Colonic mucosa (tissue), 4 donors: ENCODE results near the gene TIMM17B. TPM values are rescaled to one million over a fixed set of nuclear protein-coding genes. Genes with fewer than 3 reads are reported as not detected.

Source experiments
- DNase-seq: peaks from one replicate; pipeline ENCODE4 v3.0.0-alpha.2; 2020
- H3K27ac ChIP-seq: fragments of 200-600 bp; one replicate; pipeline ENCODE4 v1.8.0; 2021
- H3K27me3 ChIP-seq: fragments of 200-600 bp; one replicate; pipeline ENCODE4 v1.8.0; 2021
- H3K36me3 ChIP-seq: fragments of 200-600 bp; one replicate; pipeline ENCODE4 v1.8.0; 2021
- H3K4me1 ChIP-seq: fragments of 200-600 bp; one replicate; pipeline ENCODE4 v1.8.0; 2021; ENCODE audit warnings: mild to moderate bottlenecking
- H3K4me3 ChIP-seq: fragments of 200-600 bp; one replicate; pipeline ENCODE4 v1.8.0; 2021
- H3K9ac ChIP-seq, 2 donors: one replicate each; pipeline ENCODE4 v1.7.0; 2013; ENCODE audit warnings: control low read depth in 2 of 2, low read depth in 2 of 2, low read length in 2 of 2
- H3K9me3 ChIP-seq: fragments of 200-600 bp; one replicate; pipeline ENCODE4 v1.8.0; 2021
- intact Hi-C: fragments of 100-400 bp; cut with DNase I; formaldehyde crosslinking; loops from one replicate; pipeline ENCODE4 v1.14.1; 2022
- total RNA-seq, 2 donors: library from RNA; stranded (reverse); fragmentation: NEBNext Ultra II Directional in 1 of 2; extraction: Animal tissue kit (Norgen Biotek cat#: 25700) in 1 of 2; gene quantifications; one replicate each; pipeline ENCODE4 v1.2.1, GENCODE V29; 2021
- TF ChIP-seq, protein P1 (sequence below): fragments of 200-600 bp; IDR thresholded peaks from one replicate; pipeline ENCODE4 v1.8.0; 2022; ENCODE audit warnings: antibody characterized with exemption, mild to moderate bottlenecking
- donor health status: healthy.
- donor health status: DM: no; HTN: no; CAD: no.
- donor health status: DM: no; HTN: no; CAD: no.

The TIMM17B gene
- total RNA-seq, 2 donors from 2014 or later = 48.8 to 91.0 TPM

DNA sequence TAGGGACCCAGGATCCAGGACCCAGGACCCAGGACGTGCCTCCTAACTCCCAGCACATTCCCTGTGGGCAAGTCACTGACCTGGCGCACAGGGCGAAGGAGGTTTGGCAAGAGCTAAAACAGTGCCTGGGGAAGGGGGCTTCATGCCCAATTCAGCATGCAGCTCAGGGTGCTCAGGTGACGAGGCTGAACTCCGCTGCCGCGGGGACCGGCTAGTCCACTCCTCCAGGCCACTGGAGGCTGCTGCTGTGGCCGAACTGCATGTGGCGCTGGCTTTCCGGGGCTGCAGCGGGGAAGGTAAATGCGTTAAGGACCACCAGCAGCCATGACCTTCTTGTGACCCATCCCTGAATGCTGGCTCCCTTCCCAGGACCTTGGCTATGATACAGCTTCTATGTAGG, 26.2 kb upstream of the TIMM17B start:
- TF ChIP-seq, protein P1, sequence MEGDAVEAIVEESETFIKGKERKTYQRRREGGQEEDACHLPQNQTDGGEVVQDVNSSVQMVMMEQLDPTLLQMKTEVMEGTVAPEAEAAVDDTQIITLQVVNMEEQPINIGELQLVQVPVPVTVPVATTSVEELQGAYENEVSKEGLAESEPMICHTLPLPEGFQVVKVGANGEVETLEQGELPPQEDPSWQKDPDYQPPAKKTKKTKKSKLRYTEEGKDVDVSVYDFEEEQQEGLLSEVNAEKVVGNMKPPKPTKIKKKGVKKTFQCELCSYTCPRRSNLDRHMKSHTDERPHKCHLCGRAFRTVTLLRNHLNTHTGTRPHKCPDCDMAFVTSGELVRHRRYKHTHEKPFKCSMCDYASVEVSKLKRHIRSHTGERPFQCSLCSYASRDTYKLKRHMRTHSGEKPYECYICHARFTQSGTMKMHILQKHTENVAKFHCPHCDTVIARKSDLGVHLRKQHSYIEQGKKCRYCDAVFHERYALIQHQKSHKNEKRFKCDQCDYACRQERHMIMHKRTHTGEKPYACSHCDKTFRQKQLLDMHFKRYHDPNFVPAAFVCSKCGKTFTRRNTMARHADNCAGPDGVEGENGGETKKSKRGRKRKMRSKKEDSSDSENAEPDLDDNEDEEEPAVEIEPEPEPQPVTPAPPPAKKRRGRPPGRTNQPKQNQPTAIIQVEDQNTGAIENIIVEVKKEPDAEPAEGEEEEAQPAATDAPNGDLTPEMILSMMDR = no peak

DNA sequence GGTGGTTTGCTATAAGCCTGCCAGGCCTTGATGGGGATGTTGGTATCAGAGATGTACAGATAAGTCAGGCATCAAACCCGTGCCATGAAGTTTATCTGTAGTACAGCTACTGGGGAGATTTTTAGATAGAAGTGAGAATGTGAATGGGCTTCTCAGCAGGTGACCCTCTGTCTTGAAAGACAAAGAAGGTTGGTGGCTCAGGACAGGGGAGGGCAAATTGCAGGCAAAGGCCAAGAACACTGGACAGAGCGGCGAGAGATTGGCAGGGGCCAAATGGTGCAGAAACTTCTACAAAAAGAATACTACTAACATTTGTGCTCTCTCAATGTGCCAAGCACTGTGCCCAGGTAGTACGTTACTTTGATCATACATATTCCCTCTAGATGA, 23.1 kb upstream of the TIMM17B start:
- Histone ChIP-seq H3K9ac (no peak overlapping the region), H3K4me1 (no peaks in the 10 kb centered on the region), H3K27ac (no peak overlapping the region), H3K9me3 (no peaks in the 10 kb centered on the region), H3K36me3 (no peaks in the 10 kb centered on the region), H3K4me3 (no peak overlapping the region), H3K27me3 (no peaks in the 10 kb centered on the region)
- intact Hi-C loops = no loop called here
- no peak for DNase-seq
- TF ChIP-seq, protein P1 = no peak

More for the DNA sequence above, 26.2 kb upstream of the TIMM17B start:
- intact Hi-C loops = no loop called here
- H3K27me3 ChIP-seq = no peaks in the 10 kb centered on the region
- no peak overlapping the region for H3K27ac ChIP-seq
- no peak for DNase-seq
- H3K4me1 ChIP-seq = no peaks in the 10 kb centered on the region
- no peak overlapping the region for H3K9ac ChIP-seq
- no peak overlapping the region for H3K4me3 ChIP-seq
- H3K9me3 ChIP-seq = no peaks in the 10 kb centered on the region
- no peaks in the 10 kb centered on the region for H3K36me3 ChIP-seq

DNA sequence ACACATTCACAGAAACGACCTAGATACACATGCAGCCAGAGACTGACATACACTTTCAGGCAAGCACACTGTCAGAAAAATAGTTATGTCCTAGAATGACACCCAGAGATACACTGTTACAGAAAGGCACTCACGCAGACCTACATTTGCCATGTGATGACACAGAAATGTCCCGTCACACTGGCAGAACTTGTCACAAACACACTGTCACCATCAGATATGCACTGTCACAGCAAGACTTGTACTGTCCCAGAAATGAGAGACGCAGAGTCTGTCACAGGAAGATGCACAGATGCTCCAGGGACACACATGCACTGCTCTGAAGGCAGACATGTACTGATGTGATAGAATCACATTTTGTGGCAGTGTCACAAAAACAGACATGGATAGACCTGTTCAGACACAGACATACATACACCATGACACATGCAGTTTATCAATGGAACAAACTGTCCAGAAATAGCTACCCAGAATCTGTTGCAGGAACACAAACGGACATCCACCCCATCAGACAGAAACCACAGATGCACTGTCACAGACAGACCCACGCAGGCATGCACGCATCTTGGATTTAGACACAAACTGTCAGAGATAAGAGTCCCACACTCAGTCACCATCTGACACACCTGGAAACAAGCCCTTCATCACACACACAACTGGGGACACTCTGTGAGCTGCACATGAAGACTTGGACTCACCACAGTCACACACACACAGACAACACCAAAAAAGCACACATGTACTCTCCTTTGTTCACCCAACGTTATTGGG, 22.6 kb upstream of the TIMM17B start:
- Histone ChIP-seq H3K9me3 (no peaks in the 10 kb centered on the region), H3K27ac (peak overlapping the region; percentile 76), H3K4me3 (no peak overlapping the region), H3K36me3 (no peaks in the 10 kb centered on the region), H3K9ac (peak overlapping the region in 1 of 2 donors; percentile 39), H3K4me1 (no peaks in the 10 kb centered on the region), H3K27me3 (no peaks in the 10 kb centered on the region)
- intact Hi-C loops = no loop called here
- no peak for DNase-seq
- TF ChIP-seq, protein P1 = no peak

DNA sequence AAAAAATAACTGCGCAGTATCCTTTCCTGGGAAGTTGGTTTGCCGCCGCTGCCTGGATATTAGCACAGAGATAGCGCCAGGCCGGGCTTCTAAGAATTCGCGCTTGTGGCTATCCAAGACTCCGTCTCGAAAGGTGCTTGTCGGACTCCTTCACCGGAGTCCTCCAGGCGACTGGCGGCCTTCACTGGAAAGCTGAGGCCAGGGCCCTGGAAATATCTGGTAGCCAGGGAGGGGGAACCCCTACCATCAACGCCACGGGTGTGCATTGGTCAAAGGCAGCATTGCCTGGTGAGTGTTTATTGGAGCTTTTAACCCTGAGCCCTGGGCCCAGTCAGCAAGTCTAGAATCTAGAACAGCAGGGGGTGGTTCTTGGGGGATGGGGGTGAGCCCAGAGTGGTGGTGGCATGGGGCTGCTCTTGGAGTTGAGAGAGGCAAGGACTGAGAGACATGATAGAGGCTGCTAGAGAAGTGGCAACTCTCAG, 21.8 kb upstream of the TIMM17B start:
- Histone ChIP-seq H3K4me1 (no peaks in the 10 kb centered on the region), H3K9me3 (no peaks in the 10 kb centered on the region), H3K27me3 (no peaks in the 10 kb centered on the region), H3K27ac (peak overlapping the region; percentile 76), H3K36me3 (no peaks in the 10 kb centered on the region), H3K9ac (peak overlapping the region; percentile 43 to 63), H3K4me3 (peak overlapping the region; percentile 31)
- TF ChIP-seq, protein P1 = no peak
- DNase-seq = no peak
- intact Hi-C loops = no loop called here

DNA sequence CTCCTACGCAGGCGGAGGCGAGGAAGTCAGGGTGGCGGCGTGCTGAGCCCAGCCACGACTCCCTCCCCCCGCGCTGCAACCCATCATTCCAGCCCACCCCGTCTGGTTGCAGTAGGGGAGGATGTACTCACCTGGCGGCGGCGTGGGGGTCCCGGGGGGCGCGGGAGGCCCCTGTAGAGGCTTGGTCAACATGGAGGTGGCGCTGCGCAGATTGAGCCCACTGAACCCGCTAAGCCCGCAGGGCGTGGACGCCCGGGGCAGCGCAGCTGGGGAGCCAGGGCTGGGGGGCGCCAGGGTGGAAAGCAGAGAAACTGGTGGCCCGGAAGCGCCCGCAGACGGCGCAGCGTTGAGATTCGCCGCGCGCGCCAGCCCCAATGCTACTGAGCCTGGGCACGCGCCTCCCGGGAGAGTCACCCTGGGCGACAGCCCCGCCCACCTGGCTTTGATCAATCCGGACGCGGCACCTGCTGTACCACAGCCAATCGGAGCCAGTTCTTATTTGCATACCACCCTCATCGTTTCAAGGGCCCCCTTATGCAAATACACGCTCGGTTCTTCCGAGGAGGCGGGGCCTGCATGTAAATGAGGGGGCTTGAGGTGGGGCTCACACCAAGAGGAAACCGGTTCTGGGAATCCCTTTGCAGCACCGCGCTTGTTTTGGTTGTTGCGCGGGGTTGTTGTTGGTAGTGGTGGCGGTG, 21.2 kb upstream of the TIMM17B start, which contains the start of gene PIM2:
Gene PIM2 (minus strand): TSS at position 382 of the 698 bp plus-strand sequence. CDS start 190 bp downstream, at position 192.
- peak within 1 kb of the TSS; percentile 76 for H3K27ac ChIP-seq
- intact Hi-C loops = no loop called here
- peak within 1 kb of the TSS; percentile 78 to 81 for H3K9ac ChIP-seq
- H3K27me3 ChIP-seq = no peaks in the 10 kb centered on the region
- TF ChIP-seq, protein P1 = no peak
- DNase-seq = peak; percentile 91
- peak within 1 kb of the TSS; percentile 57 for H3K4me3 ChIP-seq
- no peaks in the 10 kb centered on the region for H3K4me1 ChIP-seq
- H3K9me3 ChIP-seq = no peaks in the 10 kb centered on the region
- H3K36me3 ChIP-seq = no peaks in the 10 kb centered on the region
